ENCODE data around the gene CEP85L. TPM values are rescaled to one million over a fixed set of nuclear protein-coding genes. Genes with fewer than 3 reads are reported as not detected.

CEP85L gene
- total and polyA plus RNA-seq, 10 of the 15 experiments (the other 5 are each of a cell fraction or from before 2014, with no cell fraction given): 1.8 to 10.9 (median 7.1) TPM

- TF ChIP-seq REST (IDR thresholded peaks at IDR 0.05; ENCODE audit: low read depth, low read length) (no peak), ATF2 (IDR thresholded peaks at IDR 0.05; ENCODE audit: low read length) (no peak), ATF3 (IDR thresholded peaks at IDR 0.05; ENCODE audit: borderline replicate concordance, extremely low read depth, low read depth, low read length) (no peak)
Observed at GRCh38 chr6:118495485-118496280, 155.7 kb downstream of the CEP85L start (continued).

- ChIA-PET POLR2A (no interaction called here), CTCF (interaction anchor here (1.3 kb wide), 1 partner anchor 17 kb away, joined by 3 read pairs; no protein-coding TSS in a partner anchor), RAD21 (ENCODE audit: unreplicated experiment) (no interaction called here), SMC1A (ENCODE audit: uncharacterized antibody, unreplicated experiment) (interaction anchor here (1.2 kb wide), 1 partner anchor 10 kb away, joined by 4 read pairs; no protein-coding TSS in a partner anchor)
- H4K20me1 ChIP-seq (ENCODE audit: control insufficient read depth, insufficient read depth): no peaks in the 10 kb centered on the region
- H3K79me2 ChIP-seq (ENCODE audit: control insufficient read depth, insufficient read depth, low read length): no peaks in the 10 kb centered on the region
- H3K4me3 ChIP-seq: no peak overlapping the region
- H3K27me3 ChIP-seq (replicated peaks in 1 of 2; ENCODE audit: control insufficient read depth in 2 of 2, insufficient read depth in 2 of 2, low read length in 1 of 2): no peaks in the 10 kb centered on the region
- ATAC-seq (no peak), FAIRE-seq (no peak), DNase-seq (ENCODE audit: low read depth, low spot score) (no peak)
- H3K36me3 ChIP-seq (ENCODE audit: control insufficient read depth in 2 of 2, insufficient read depth in 2 of 2, low read length in 1 of 2): peaks cover 0 to 2% of the 10 kb centered on the region in 2 experiments; a peak in 1 of 4 replicates
- H3K4me2 ChIP-seq (ENCODE audit: control insufficient read depth, insufficient read depth): no peak overlapping the region
- intact Hi-C loops (cut with micrococcal nuclease; ENCODE audit: unreplicated experiment) (no loop called here), in situ Hi-C loops (cut with MboI) (no loop called here)
- no peaks in the 10 kb centered on the region for H3K4me1 ChIP-seq (ENCODE audit: control insufficient read depth, insufficient read depth, low read length)
- WGBS (ENCODE audit: insufficient coverage, insufficient replicate concordance, low lambda C conversion rate, missing lambda C conversion rate): 98% methylated on average over 3 of the region's 3 CpGs
- BruUV-seq (replicated peaks): no TSS peak
- H3K9ac ChIP-seq (ENCODE audit: control insufficient read depth, insufficient read depth, low read length): no peak overlapping the region
- no peak overlapping the region for H2AFZ ChIP-seq (ENCODE audit: control insufficient read depth, low read depth, low read length)
- H3K9me3 ChIP-seq (replicated peaks; ENCODE audit: control insufficient read depth, insufficient read depth, low read length): peaks cover 2% of the 10 kb centered on the region
- H3K27ac ChIP-seq (ENCODE audit: control insufficient read depth, insufficient read depth): no peak overlapping the region
- no peak for TF ChIP-seq PRDM15 (CRISPR knock-in tag; IDR thresholded peaks at IDR 0.05)
- no peak for TF ChIP-seq IRF5 (IDR thresholded peaks at IDR 0.05; ENCODE audit: borderline replicate concordance)
- no peak for TF ChIP-seq KLF5 (IDR thresholded peaks at IDR 0.05; ENCODE audit: partially characterized antibody)
- TF ChIP-seq ZNF384 (IDR thresholded peaks at IDR 0.05; ENCODE audit: borderline replicate concordance, low read depth, low read length): no peak
- TF ChIP-seq ATF3 (IDR thresholded peaks at IDR 0.05; ENCODE audit: borderline replicate concordance, extremely low read depth, low read depth, low read length): no peak
Observed at GRCh38 chr6:118494091-118494490, 157.3 kb downstream of the CEP85L start.

Data from GM12878 (cell line).